NB4 (cell line): ENCODE data around the gene GPR26.

Experiments used
- DNase-seq: peaks from one replicate; pipeline ENCODE4 v3.0.0; 2010; ENCODE audit warnings: low read depth
- H3K4me3 ChIP-seq: one replicate; pipeline ENCODE4 v1.5.1; 2011; ENCODE audit warnings: mild to moderate bottlenecking, low read depth, low read length, moderate library complexity
- CTCF ChIP-seq: IDR thresholded peaks from one replicate; pipeline ENCODE4 v1.5.1; 2012; ENCODE audit warnings: low read depth, low read length
- MAX ChIP-seq: IDR thresholded peaks from 2 replicates; pipeline ENCODE4 v1.6.1; 2011; ENCODE audit warnings: low read depth, low read length
- MYC ChIP-seq: IDR thresholded peaks from 2 replicates; pipeline ENCODE4 v1.6.1; 2011; ENCODE audit warnings: low read depth, low read length
- POLR2A ChIP-seq: IDR thresholded peaks from 2 replicates; pipeline ENCODE4 v1.6.1; 2011; ENCODE audit warnings: mild to moderate bottlenecking; ENCODE audit not compliant: insufficient read length; ENCODE audit errors: extremely low read depth

The GPR26 gene

GRCh38 chr10:123743441-123744223, 77.5 kb downstream of the GPR26 start:
- no peak overlapping the region for H3K4me3 ChIP-seq

GRCh38 chr10:123744224-123744536, 78.0 kb downstream of the GPR26 start:
- no peak overlapping the region for H3K4me3 ChIP-seq
- DNase-seq, result no peak
- TF ChIP-seq MYC, result no peak
- no peak for TF ChIP-seq MAX
- no peak for TF ChIP-seq CTCF
- no peak for TF ChIP-seq POLR2A

More at GRCh38 chr10:123743441-123744223, 77.5 kb downstream of the GPR26 start:
- no peak for TF ChIP-seq POLR2A
- TF ChIP-seq CTCF, result no peak
- TF ChIP-seq MAX, result no peak
- TF ChIP-seq MYC, result no peak
- DNase-seq, result no peak
